DND-41 (cell line): ENCODE data around the gene PLEKHG1.

ENCODE experiments used
- ATAC-seq: fragments of 200-7000 bp; cut with Tn5 transposase; 3 replicates; pipeline ENCODE4 v1.9.1; 2021; ENCODE audit warnings: low read depth; ENCODE audit not compliant: insufficient read depth
- DNase-seq: peaks from one replicate; pipeline ENCODE4 v3.0.0-alpha.2; 2020
- H2AFZ ChIP-seq: 2 replicates; pipeline ENCODE4 v1.6.0; 2012; ENCODE audit warnings: low read depth, low read length
- H3K27ac ChIP-seq: 2 replicates; pipeline ENCODE4 v1.5.1; 2012; ENCODE audit warnings: low read length, inconsistent platforms
- H3K27me3 ChIP-seq: fragments of 200-600 bp; sonication (generic); 2 replicates; pipeline ENCODE4 v1.6.0; 2012; ENCODE audit warnings: low read length, mild to moderate bottlenecking, inconsistent platforms; ENCODE audit not compliant: insufficient read depth, poor library complexity
- H3K36me3 ChIP-seq: 2 replicates; pipeline ENCODE4 v1.5.1; 2012; ENCODE audit warnings: low read length, inconsistent platforms; ENCODE audit not compliant: insufficient read depth
- H3K4me1 ChIP-seq: 2 replicates; pipeline ENCODE4 v1.5.1; 2012; ENCODE audit warnings: mild to moderate bottlenecking, low read length; ENCODE audit not compliant: insufficient read depth
- H3K4me2 ChIP-seq: 2 replicates; pipeline ENCODE4 v1.6.0; 2012; ENCODE audit warnings: mild to moderate bottlenecking, moderate library complexity, low read length, inconsistent platforms; ENCODE audit not compliant: insufficient read depth
- H3K4me3 ChIP-seq, 2 experiments: fragments of 200-600 bp in 1 of 2; shearing (Covaris generic) in 1 of 2; 2 replicates each; pipeline ENCODE4 v1.5.1; 2012 to 2016; ENCODE audit warnings: inconsistent platforms in 2 of 2, low read length in 2 of 2, mild to moderate bottlenecking in 2 of 2, low read depth in 1 of 2, moderate library complexity in 1 of 2
- H3K79me2 ChIP-seq: 2 replicates; pipeline ENCODE4 v1.6.0; 2012; ENCODE audit warnings: low read length, inconsistent platforms; ENCODE audit not compliant: insufficient read depth
- H3K9ac ChIP-seq: 2 replicates; pipeline ENCODE4 v1.6.0; 2012; ENCODE audit warnings: low read depth, mild to moderate bottlenecking, inconsistent platforms, low read length, moderate library complexity
- H3K9me3 ChIP-seq: 2 replicates; pipeline ENCODE4 v1.5.1; 2012; ENCODE audit warnings: low read length, moderate library complexity, mild to moderate bottlenecking, inconsistent platforms; ENCODE audit not compliant: insufficient read depth, severe bottlenecking
- H4K20me1 ChIP-seq: 2 replicates; pipeline ENCODE4 v1.6.0; 2012; ENCODE audit warnings: low read length; ENCODE audit not compliant: insufficient read depth
- CTCF ChIP-seq: IDR thresholded peaks from 2 replicates; pipeline ENCODE4 v1.5.1; 2012; ENCODE audit warnings: borderline replicate concordance, low read length, moderate library complexity, mild to moderate bottlenecking; ENCODE audit not compliant: poor library complexity, severe bottlenecking; ENCODE audit errors: extremely low read depth
- EZH2 ChIP-seq: IDR thresholded peaks from 3 replicates; pipeline ENCODE4 v1.6.1; 2012; ENCODE audit warnings: borderline replicate concordance, low read depth, mild to moderate bottlenecking, moderate library complexity, low read length, inconsistent platforms; ENCODE audit not compliant: severe bottlenecking

Gene PLEKHG1

GRCh38 chr6:150607329-150607650, 7.6 kb downstream of the PLEKHG1 start:
- no peak for TF ChIP-seq CTCF
- TF ChIP-seq EZH2, result no peak
- Histone ChIP-seq H3K27ac (no peak overlapping the region), H3K4me3 (no peak overlapping the region), H3K79me2 (no peaks in the 10 kb centered on the region), H3K36me3 (no peaks in the 10 kb centered on the region), H4K20me1 (no peaks in the 10 kb centered on the region), H3K4me2 (no peak overlapping the region), H3K4me1 (no peaks in the 10 kb centered on the region), H3K9me3 (no peaks in the 10 kb centered on the region), H3K9ac (no peak overlapping the region), H3K27me3 (peaks cover 7% of the 10 kb centered on the region), H2AFZ (no peak overlapping the region)
- DNase-seq, result no peak
- ATAC-seq, result no peak

GRCh38 chr6:150610584-150610983, 10.9 kb downstream of the PLEKHG1 start:
- no peak overlapping the region for H3K27ac ChIP-seq
- peaks cover 4% of the 10 kb centered on the region for H3K27me3 ChIP-seq
- no peak for ATAC-seq
- no peaks in the 10 kb centered on the region for H4K20me1 ChIP-seq
- no peaks in the 10 kb centered on the region for H3K79me2 ChIP-seq
- H3K4me1 ChIP-seq, result no peaks in the 10 kb centered on the region
- H3K4me2 ChIP-seq, result no peak overlapping the region
- no peak for DNase-seq
- H3K9ac ChIP-seq, result no peak overlapping the region
- H3K36me3 ChIP-seq, result no peaks in the 10 kb centered on the region
- no peak overlapping the region for H2AFZ ChIP-seq
- H3K4me3 ChIP-seq, result no peak overlapping the region
- no peak for TF ChIP-seq EZH2
- no peak for TF ChIP-seq CTCF
- no peaks in the 10 kb centered on the region for H3K9me3 ChIP-seq

GRCh38 chr6:150613269-150613668, 13.6 kb downstream of the PLEKHG1 start:
- Histone ChIP-seq H3K79me2 (no peaks in the 10 kb centered on the region), H3K9ac (no peak overlapping the region)

More at GRCh38 chr6:150613269-150613668, 13.6 kb downstream of the PLEKHG1 start:
- DNase-seq (no peak), ATAC-seq (no peak)
- Histone ChIP-seq H3K4me1 (no peaks in the 10 kb centered on the region), H3K9me3 (no peaks in the 10 kb centered on the region), H3K4me2 (no peak overlapping the region), H3K27me3 (peaks cover 4% of the 10 kb centered on the region), H4K20me1 (no peaks in the 10 kb centered on the region), H2AFZ (no peak overlapping the region), H3K4me3 (no peak overlapping the region), H3K36me3 (no peaks in the 10 kb centered on the region), H3K27ac (no peak overlapping the region)
- TF ChIP-seq CTCF, result no peak
- no peak for TF ChIP-seq EZH2
